WTC11 (cell line): ENCODE results near the gene PLXDC2. TPM values are rescaled to one million over a fixed set of nuclear protein-coding genes. Genes with fewer than 3 reads are reported as not detected.

ENCODE experiments used
- ATAC-seq: fragments of 200-7000 bp; cut with Tn5 transposase; 2 replicates; pipeline ENCODE4 v1.10.0; 2021; ENCODE audit warnings: mild to moderate bottlenecking, moderate library complexity
- CTCF ChIA-PET: fragments of 300-600 bp; sonication (Branson Sonifier 250); formaldehyde crosslinking; loops from one replicate; lab custom pipeline; 2021; ENCODE audit warnings: antibody characterized with exemption; lab: Charles Lee
- POLR2A ChIA-PET: fragments of 350-600 bp; sonication (Branson Sonifier 250); formaldehyde crosslinking; loops from one replicate; lab custom pipeline; 2021; ENCODE audit warnings: antibody characterized with exemption; lab: Charles Lee
- DNase-seq: peaks from one replicate; pipeline ENCODE4 v3.0.0; 2021; ENCODE audit warnings: low spot score
- H3K27ac Mint-ChIP-seq: 2 replicates; pipeline ENCODE4 v1.8.0; 2021; ENCODE audit warnings: mixed read lengths
- H3K27me3 Mint-ChIP-seq: 2 replicates; pipeline ENCODE4 v1.8.0; 2021; ENCODE audit warnings: low read depth, mild to moderate bottlenecking, moderate library complexity, mixed read lengths
- H3K36me3 Mint-ChIP-seq: 2 replicates; pipeline ENCODE4 v1.8.0; 2021; ENCODE audit warnings: mixed read lengths
- H3K4me1 Mint-ChIP-seq: 2 replicates; pipeline ENCODE4 v1.8.0; 2022; ENCODE audit warnings: mixed read lengths
- H3K4me3 Mint-ChIP-seq: 2 replicates; pipeline ENCODE4 v1.8.0; 2021; ENCODE audit warnings: mild to moderate bottlenecking, moderate library complexity, mixed read lengths
- H3K9me3 Mint-ChIP-seq: 2 replicates; pipeline ENCODE4 v1.8.0; 2021; ENCODE audit warnings: mixed read lengths
- ATF3 ChIP-seq: sonication (generic); formaldehyde crosslinking; conservative IDR thresholded peaks from 2 replicates; pipeline ENCODE4 v1.8.1; 2022; ENCODE audit warnings: mild to moderate bottlenecking, missing genetic modification reagents
- E2F4 ChIP-seq: sonication (generic); formaldehyde crosslinking; IDR thresholded peaks from 2 replicates; pipeline ENCODE4 v1.8.1; 2022; ENCODE audit warnings: low read depth, mild to moderate bottlenecking, moderate library complexity, missing genetic modification reagents, borderline replicate concordance
- E2F5 ChIP-seq: sonication (generic); formaldehyde crosslinking; IDR thresholded peaks from 2 replicates; pipeline ENCODE4 v1.8.1; 2022; ENCODE audit warnings: mild to moderate bottlenecking, moderate library complexity, missing genetic modification reagents
- FOXK1 ChIP-seq: sonication (generic); formaldehyde crosslinking; IDR thresholded peaks from 2 replicates; pipeline ENCODE4 v1.8.0; 2022; ENCODE audit warnings: mild to moderate bottlenecking, moderate library complexity, missing genetic modification reagents
- GTF2I ChIP-seq: fragments of 250-450 bp; sonication (Bioruptor Pico); conservative IDR thresholded peaks from 2 replicates; pipeline ENCODE4 v1.4.0; 2021; ENCODE audit warnings: mild to moderate bottlenecking
- MLX ChIP-seq: sonication (generic); formaldehyde crosslinking; IDR thresholded peaks from 2 replicates; pipeline ENCODE4 v1.8.1; 2023; ENCODE audit warnings: mild to moderate bottlenecking, missing genetic modification reagents, moderate library complexity
- PREB ChIP-seq: sonication (generic); formaldehyde crosslinking; IDR thresholded peaks from 2 replicates; pipeline ENCODE4 v1.8.1; 2022; ENCODE audit warnings: mild to moderate bottlenecking, missing genetic modification reagents, moderate library complexity, borderline replicate concordance
- SMAD3 ChIP-seq: sonication (generic); formaldehyde crosslinking; IDR thresholded peaks from 2 replicates; pipeline ENCODE4 v1.8.0; 2022; ENCODE audit warnings: missing genetic modification reagents, mild to moderate bottlenecking, borderline replicate concordance
- SMAD4 ChIP-seq: sonication (generic); formaldehyde crosslinking; IDR thresholded peaks from 2 replicates; pipeline ENCODE4 v1.8.0; 2022; ENCODE audit warnings: mild to moderate bottlenecking, missing genetic modification reagents
- TCF7 ChIP-seq: sonication (generic); formaldehyde crosslinking; IDR thresholded peaks from 2 replicates; pipeline ENCODE4 v1.8.0; 2022; ENCODE audit warnings: mild to moderate bottlenecking, low read depth, missing genetic modification reagents, moderate library complexity
- ZBTB21 ChIP-seq: sonication (generic); formaldehyde crosslinking; IDR thresholded peaks from 2 replicates; pipeline ENCODE4 v1.8.1; 2023; ENCODE audit warnings: mild to moderate bottlenecking, missing genetic modification reagents, borderline replicate concordance
- ZNF219 ChIP-seq: sonication (generic); formaldehyde crosslinking; IDR thresholded peaks from 2 replicates; pipeline ENCODE4 v1.8.0; 2023; ENCODE audit warnings: missing genetic modification reagents, mild to moderate bottlenecking, borderline replicate concordance
- ZNF232 ChIP-seq: sonication (generic); formaldehyde crosslinking; IDR thresholded peaks from 2 replicates; pipeline ENCODE4 v1.8.0; 2022; ENCODE audit warnings: mild to moderate bottlenecking, missing genetic modification reagents
- ZNF671 ChIP-seq: fragments of 250-450 bp; sonication (Bioruptor Pico); IDR thresholded peaks from 2 replicates; pipeline ENCODE4 v1.8.0; 2021; ENCODE audit warnings: mild to moderate bottlenecking
- total RNA-seq: library from RNA; stranded (reverse); gene quantifications from 3 replicates; pipeline ENCODE4 v1.2.3, GENCODE V29; 2021
- TF ChIP-seq, protein P1 (sequence below): sonication (generic); formaldehyde crosslinking; IDR thresholded peaks from 2 replicates; pipeline ENCODE4 v1.8.1; 2023; ENCODE audit warnings: mild to moderate bottlenecking, missing genetic modification reagents
- TF ChIP-seq, protein P2 (sequence below): sonication (generic); formaldehyde crosslinking; IDR thresholded peaks from 2 replicates; pipeline ENCODE4 v1.8.1; 2023; ENCODE audit warnings: mild to moderate bottlenecking, missing genetic modification reagents
- TF ChIP-seq, protein P3 (sequence below): fragments of 250-450 bp; sonication (Bioruptor Pico); conservative IDR thresholded peaks from 2 replicates; pipeline ENCODE4 v1.9.0; 2021; ENCODE audit warnings: mild to moderate bottlenecking
- TF ChIP-seq, protein P4 (sequence below): sonication (generic); formaldehyde crosslinking; IDR thresholded peaks from 2 replicates; pipeline ENCODE4 v1.8.1; 2023; ENCODE audit warnings: mild to moderate bottlenecking, missing genetic modification reagents, borderline replicate concordance

The PLXDC2 gene
- total RNA-seq, 1 experiment from 2014 or later: 31.7 TPM

- POLR2A ChIA-PET: interaction anchor here (0.6 kb wide), 1 partner anchor 629 kb away, joined by 4 read pairs; no protein-coding TSS in a partner anchor
- CTCF ChIA-PET: no interaction called here
- Mint-ChIP-seq H3K27me3 (no peaks in the 10 kb centered on the region), H3K4me1 (peaks cover 39% of the 10 kb centered on the region), H3K9me3 (no peaks in the 10 kb centered on the region), H3K27ac (no peak overlapping the region), H3K36me3 (no peaks in the 10 kb centered on the region), H3K4me3 (no peak overlapping the region)
- DNase-seq (no peak), ATAC-seq (no peak)
- TF ChIP-seq, protein P1, sequence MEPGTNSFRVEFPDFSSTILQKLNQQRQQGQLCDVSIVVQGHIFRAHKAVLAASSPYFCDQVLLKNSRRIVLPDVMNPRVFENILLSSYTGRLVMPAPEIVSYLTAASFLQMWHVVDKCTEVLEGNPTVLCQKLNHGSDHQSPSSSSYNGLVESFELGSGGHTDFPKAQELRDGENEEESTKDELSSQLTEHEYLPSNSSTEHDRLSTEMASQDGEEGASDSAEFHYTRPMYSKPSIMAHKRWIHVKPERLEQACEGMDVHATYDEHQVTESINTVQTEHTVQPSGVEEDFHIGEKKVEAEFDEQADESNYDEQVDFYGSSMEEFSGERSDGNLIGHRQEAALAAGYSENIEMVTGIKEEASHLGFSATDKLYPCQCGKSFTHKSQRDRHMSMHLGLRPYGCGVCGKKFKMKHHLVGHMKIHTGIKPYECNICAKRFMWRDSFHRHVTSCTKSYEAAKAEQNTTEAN (CRISPR knock-in tag): no peak
- TF ChIP-seq FOXK1 (CRISPR knock-in tag) (no peak), TCF7 (CRISPR knock-in tag) (no peak), MLX (CRISPR knock-in tag) (no peak), ZNF671 (no peak), ZNF219 (CRISPR knock-in tag) (no peak), ZBTB21 (CRISPR knock-in tag) (no peak), E2F4 (CRISPR knock-in tag) (no peak)
- TF ChIP-seq, protein P2, sequence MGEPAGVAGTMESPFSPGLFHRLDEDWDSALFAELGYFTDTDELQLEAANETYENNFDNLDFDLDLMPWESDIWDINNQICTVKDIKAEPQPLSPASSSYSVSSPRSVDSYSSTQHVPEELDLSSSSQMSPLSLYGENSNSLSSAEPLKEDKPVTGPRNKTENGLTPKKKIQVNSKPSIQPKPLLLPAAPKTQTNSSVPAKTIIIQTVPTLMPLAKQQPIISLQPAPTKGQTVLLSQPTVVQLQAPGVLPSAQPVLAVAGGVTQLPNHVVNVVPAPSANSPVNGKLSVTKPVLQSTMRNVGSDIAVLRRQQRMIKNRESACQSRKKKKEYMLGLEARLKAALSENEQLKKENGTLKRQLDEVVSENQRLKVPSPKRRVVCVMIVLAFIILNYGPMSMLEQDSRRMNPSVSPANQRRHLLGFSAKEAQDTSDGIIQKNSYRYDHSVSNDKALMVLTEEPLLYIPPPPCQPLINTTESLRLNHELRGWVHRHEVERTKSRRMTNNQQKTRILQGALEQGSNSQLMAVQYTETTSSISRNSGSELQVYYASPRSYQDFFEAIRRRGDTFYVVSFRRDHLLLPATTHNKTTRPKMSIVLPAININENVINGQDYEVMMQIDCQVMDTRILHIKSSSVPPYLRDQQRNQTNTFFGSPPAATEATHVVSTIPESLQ (CRISPR knock-in tag): no peak
- TF ChIP-seq, protein P3, sequence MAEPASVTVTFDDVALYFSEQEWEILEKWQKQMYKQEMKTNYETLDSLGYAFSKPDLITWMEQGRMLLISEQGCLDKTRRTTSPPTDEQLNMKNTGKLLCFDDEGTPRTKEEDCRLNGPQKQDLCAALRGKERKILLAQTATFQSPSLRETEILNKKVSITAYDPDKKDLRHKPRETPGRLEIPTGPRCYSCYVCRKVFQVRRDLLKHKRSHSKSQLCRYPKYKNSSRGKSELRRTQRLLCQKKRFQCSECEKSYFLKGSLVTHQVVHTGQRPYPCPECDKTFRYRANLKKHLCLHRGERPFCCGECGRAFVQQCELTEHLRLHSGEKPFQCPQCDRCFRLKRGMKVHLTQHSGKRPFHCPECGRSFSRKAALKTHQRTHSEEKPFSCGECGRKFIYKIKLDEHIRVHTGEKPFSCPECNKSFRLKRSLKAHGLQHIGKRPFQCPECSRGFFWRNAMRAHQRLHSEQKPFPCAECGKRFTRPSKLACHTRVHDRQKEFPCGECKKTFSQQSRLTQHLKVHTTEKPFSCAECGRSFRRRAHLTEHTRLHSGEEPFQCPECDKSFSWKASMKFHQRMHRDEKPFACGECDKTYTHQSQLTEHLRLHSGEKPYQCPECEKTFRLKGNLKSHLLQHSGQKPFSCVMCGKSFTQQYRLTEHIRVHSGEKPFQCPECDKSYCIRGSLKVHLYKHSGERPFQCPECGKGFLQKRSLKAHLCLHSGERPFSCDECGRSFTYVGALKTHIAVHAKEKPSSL: no peak
Measured at GRCh38 chr10:20040012-20040411, 223.8 kb downstream of the PLXDC2 start.

DNA sequence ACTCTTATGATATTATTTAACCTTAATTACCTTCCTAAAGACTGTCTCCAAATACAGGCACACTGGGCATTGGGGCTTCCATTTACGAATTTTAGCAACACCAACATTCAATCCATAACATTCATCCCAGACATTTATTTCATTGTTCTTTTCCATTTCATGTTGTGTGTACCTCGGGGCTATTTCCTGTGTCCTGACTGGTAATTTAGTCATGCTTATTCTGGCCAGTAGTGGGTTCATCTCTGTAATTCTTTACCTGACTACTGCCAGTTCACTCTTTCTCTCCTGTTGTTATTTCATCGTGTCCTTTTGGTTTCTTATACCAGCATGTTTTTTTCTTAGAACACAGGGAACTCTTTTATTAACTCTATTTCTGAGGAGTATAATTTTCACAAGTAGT, 225.7 kb downstream of the PLXDC2 start:
- Mint-ChIP-seq H3K27me3 (no peaks in the 10 kb centered on the region), H3K36me3 (no peaks in the 10 kb centered on the region), H3K4me3 (no peak overlapping the region), H3K4me1 (peaks cover 33% of the 10 kb centered on the region), H3K9me3 (no peaks in the 10 kb centered on the region), H3K27ac (no peak overlapping the region)
- ChIA-PET POLR2A (no interaction called here), CTCF (no interaction called here)
- DNase-seq (no peak), ATAC-seq (no peak)
- TF ChIP-seq ZBTB21 (CRISPR knock-in tag) (no peak), E2F5 (CRISPR knock-in tag) (no peak), SMAD4 (no peak), ZNF232 (no peak), SMAD3 (CRISPR knock-in tag) (no peak), GTF2I (CRISPR knock-in tag) (no peak), ATF3 (CRISPR knock-in tag) (no peak), PREB (CRISPR knock-in tag) (no peak)
- TF ChIP-seq, protein P4, sequence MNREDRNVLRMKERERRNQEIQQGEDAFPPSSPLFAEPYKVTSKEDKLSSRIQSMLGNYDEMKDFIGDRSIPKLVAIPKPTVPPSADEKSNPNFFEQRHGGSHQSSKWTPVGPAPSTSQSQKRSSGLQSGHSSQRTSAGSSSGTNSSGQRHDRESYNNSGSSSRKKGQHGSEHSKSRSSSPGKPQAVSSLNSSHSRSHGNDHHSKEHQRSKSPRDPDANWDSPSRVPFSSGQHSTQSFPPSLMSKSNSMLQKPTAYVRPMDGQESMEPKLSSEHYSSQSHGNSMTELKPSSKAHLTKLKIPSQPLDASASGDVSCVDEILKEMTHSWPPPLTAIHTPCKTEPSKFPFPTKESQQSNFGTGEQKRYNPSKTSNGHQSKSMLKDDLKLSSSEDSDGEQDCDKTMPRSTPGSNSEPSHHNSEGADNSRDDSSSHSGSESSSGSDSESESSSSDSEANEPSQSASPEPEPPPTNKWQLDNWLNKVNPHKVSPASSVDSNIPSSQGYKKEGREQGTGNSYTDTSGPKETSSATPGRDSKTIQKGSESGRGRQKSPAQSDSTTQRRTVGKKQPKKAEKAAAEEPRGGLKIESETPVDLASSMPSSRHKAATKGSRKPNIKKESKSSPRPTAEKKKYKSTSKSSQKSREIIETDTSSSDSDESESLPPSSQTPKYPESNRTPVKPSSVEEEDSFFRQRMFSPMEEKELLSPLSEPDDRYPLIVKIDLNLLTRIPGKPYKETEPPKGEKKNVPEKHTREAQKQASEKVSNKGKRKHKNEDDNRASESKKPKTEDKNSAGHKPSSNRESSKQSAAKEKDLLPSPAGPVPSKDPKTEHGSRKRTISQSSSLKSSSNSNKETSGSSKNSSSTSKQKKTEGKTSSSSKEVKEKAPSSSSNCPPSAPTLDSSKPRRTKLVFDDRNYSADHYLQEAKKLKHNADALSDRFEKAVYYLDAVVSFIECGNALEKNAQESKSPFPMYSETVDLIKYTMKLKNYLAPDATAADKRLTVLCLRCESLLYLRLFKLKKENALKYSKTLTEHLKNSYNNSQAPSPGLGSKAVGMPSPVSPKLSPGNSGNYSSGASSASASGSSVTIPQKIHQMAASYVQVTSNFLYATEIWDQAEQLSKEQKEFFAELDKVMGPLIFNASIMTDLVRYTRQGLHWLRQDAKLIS: no peak
- TF ChIP-seq, protein P2 (CRISPR knock-in tag): no peak
